Measurements from ENCODE around the gene SCGN. TPM values are rescaled to one million over a fixed set of nuclear protein-coding genes. Genes with fewer than 3 reads are reported as not detected.

SCGN gene
- total RNA-seq, 1 experiment from 2014 or later, result not detected

GRCh38 chr6:25697537-25698340, 45.7 kb downstream of the SCGN start:
- CTCF ChIA-PET, result no interaction called here
- no peaks in the 10 kb centered on the region for H3K9me3 ChIP-seq (ENCODE audit: control insufficient read depth, insufficient read depth, low read depth, low read length)
- no peaks in the 10 kb centered on the region for H3K36me3 ChIP-seq (ENCODE audit: control insufficient read depth, insufficient read depth, low read length)
- TF ChIP-seq SIN3A (IDR thresholded peaks at IDR 0.05; ENCODE audit: borderline replicate concordance, insufficient read depth, low read depth, low read length) (no peak), POLR2AphosphoS5 (IDR thresholded peaks at IDR 0.05; ENCODE audit: low read depth, low read length) (no peak), TCF7L2 (IDR thresholded peaks at IDR 0.05; ENCODE audit: low read depth, low read length) (no peak), CTCF (IDR thresholded peaks at IDR 0.05) (no peak)
- TF ChIP-seq, protein P1, sequence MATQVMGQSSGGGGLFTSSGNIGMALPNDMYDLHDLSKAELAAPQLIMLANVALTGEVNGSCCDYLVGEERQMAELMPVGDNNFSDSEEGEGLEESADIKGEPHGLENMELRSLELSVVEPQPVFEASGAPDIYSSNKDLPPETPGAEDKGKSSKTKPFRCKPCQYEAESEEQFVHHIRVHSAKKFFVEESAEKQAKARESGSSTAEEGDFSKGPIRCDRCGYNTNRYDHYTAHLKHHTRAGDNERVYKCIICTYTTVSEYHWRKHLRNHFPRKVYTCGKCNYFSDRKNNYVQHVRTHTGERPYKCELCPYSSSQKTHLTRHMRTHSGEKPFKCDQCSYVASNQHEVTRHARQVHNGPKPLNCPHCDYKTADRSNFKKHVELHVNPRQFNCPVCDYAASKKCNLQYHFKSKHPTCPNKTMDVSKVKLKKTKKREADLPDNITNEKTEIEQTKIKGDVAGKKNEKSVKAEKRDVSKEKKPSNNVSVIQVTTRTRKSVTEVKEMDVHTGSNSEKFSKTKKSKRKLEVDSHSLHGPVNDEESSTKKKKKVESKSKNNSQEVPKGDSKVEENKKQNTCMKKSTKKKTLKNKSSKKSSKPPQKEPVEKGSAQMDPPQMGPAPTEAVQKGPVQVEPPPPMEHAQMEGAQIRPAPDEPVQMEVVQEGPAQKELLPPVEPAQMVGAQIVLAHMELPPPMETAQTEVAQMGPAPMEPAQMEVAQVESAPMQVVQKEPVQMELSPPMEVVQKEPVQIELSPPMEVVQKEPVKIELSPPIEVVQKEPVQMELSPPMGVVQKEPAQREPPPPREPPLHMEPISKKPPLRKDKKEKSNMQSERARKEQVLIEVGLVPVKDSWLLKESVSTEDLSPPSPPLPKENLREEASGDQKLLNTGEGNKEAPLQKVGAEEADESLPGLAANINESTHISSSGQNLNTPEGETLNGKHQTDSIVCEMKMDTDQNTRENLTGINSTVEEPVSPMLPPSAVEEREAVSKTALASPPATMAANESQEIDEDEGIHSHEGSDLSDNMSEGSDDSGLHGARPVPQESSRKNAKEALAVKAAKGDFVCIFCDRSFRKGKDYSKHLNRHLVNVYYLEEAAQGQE (IDR thresholded peaks at IDR 0.05; ENCODE audit: insufficient read depth in 1 of 2, low read depth in 2 of 2, low read length in 1 of 2), result no peak
- POLR2A ChIA-PET, result no interaction called here
- DNase-seq (ENCODE audit: low read depth, low spot score), result no peak
- ATAC-seq, result no peak
- intact Hi-C loops (cut with micrococcal nuclease; ENCODE audit: unreplicated experiment) (no loop called here), in situ Hi-C loops (cut with HindIII; ENCODE audit: low pct_unique_long_range_greater_than_20kb, low sequenced_read_pairs) (no loop called here)
- H3K27ac ChIP-seq (ENCODE audit: low read length), result no peak overlapping the region
- no peaks in the 10 kb centered on the region for H3K4me1 ChIP-seq (ENCODE audit: control insufficient read depth, insufficient read depth, low read length)
- H3K4me3 ChIP-seq (ENCODE audit: low read depth in 2 of 2, low read length in 2 of 2), result no peak overlapping the region
- no TSS peak for BruUV-seq (replicated peaks)
- H3K27me3 ChIP-seq (ENCODE audit: control insufficient read depth, insufficient read depth, low read length), result no peaks in the 10 kb centered on the region

DNA sequence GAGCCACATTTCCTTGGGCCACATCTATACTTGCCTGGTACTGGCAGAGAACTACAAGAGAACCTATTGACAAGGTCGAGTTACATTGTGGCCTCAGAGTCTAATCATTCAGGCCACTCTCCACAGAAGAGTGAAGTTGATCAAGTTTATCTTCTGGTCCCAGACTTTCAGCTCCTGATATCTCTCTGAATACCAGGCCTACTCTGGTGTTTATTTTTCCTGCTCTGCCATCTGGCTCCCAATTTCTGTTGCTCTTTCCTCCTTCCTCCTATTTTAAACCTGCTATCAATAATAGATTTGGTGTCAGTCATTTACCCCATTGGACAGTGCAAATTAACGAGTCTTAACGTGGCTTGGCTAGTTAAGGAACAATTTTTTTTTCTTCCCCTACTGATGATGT, 46.6 kb downstream of the SCGN start:
- H3K4me1 ChIP-seq (ENCODE audit: control insufficient read depth, insufficient read depth, low read length), result no peaks in the 10 kb centered on the region
- no peak overlapping the region for H3K4me3 ChIP-seq (ENCODE audit: low read depth in 2 of 2, low read length in 2 of 2)
- H3K9me3 ChIP-seq (ENCODE audit: control insufficient read depth, insufficient read depth, low read depth, low read length), result no peaks in the 10 kb centered on the region
- DNase-seq (ENCODE audit: low read depth, low spot score), result no peak
- H3K36me3 ChIP-seq (ENCODE audit: control insufficient read depth, insufficient read depth, low read length), result no peaks in the 10 kb centered on the region
- in situ Hi-C loops (cut with HindIII; ENCODE audit: low pct_unique_long_range_greater_than_20kb, low sequenced_read_pairs) (no loop called here), intact Hi-C loops (cut with micrococcal nuclease; ENCODE audit: unreplicated experiment) (no loop called here)
- TF ChIP-seq, protein P1 (IDR thresholded peaks at IDR 0.05; ENCODE audit: insufficient read depth in 1 of 2, low read depth in 2 of 2, low read length in 1 of 2), result no peak
- TF ChIP-seq CTCF (IDR thresholded peaks at IDR 0.05) (no peak), SIN3A (IDR thresholded peaks at IDR 0.05; ENCODE audit: borderline replicate concordance, insufficient read depth, low read depth, low read length) (no peak)
- ChIA-PET CTCF (no interaction called here), POLR2A (no interaction called here)
- H3K27me3 ChIP-seq (ENCODE audit: control insufficient read depth, insufficient read depth, low read length), result no peaks in the 10 kb centered on the region
- no peak overlapping the region for H3K27ac ChIP-seq (ENCODE audit: low read length)
- BruUV-seq (replicated peaks), result no TSS peak
- no peak for ATAC-seq
